DMS114 treated with DMSO at 0.1 percent for 48 hours (cell line): Measurements from ENCODE around the gene MYBBP1A.
"Not testable (repeated sequence)": the region's sequence is repeated elsewhere in the genome, so short reads cannot be mapped to it uniquely, and the experiment has no call there.

ENCODE experiments used
- DNase-seq: peaks from one replicate; lab custom pipeline; 2025; ENCODE audit not compliant: unreplicated experiment; lab: John Stamatoyannopoulos, UW

MYBBP1A gene

GRCh38 chr17:4554997-4555799, at the start of gene MYBBP1A:
Gene MYBBP1A (minus strand): TSS chr17:4555384. CDS start chr17:4555324, 60 bp downstream.
- peak; percentile 91 for DNase-seq

- not testable (repeated sequence) for DNase-seq
These were observed 49.6 kb upstream of the MYBBP1A start for GRCh38 chr17:4604736-4605135.

GRCh38 chr17:4604111-4604644, 49.0 kb upstream of the MYBBP1A start:
- no peak for DNase-seq

GRCh38 chr17:4602041-4602440, 46.9 kb upstream of the MYBBP1A start:
- DNase-seq = no peak

GRCh38 chr17:4601326-4601725, 46.1 kb upstream of the MYBBP1A start:
- DNase-seq = no peak

- DNase-seq = no peak
These were observed 45.4 kb upstream of the MYBBP1A start for GRCh38 chr17:4600563-4600962.

GRCh38 chr17:4599505-4600281, 44.5 kb upstream of the MYBBP1A start:
- no peak for DNase-seq

- no peak for DNase-seq
These were observed 43.8 kb upstream of the MYBBP1A start for GRCh38 chr17:4598776-4599504.

- no peak for DNase-seq
These were observed 42.8 kb upstream of the MYBBP1A start for GRCh38 chr17:4597975-4598374.

GRCh38 chr17:4596636-4597380, 41.6 kb upstream of the MYBBP1A start:
- DNase-seq = no peak

- DNase-seq = not testable (repeated sequence)
These were observed 40.6 kb upstream of the MYBBP1A start for GRCh38 chr17:4595685-4596342.

GRCh38 chr17:4594931-4595684, 39.9 kb upstream of the MYBBP1A start:
- no peak for DNase-seq

GRCh38 chr17:4594406-4594805, 39.2 kb upstream of the MYBBP1A start:
- no peak for DNase-seq

GRCh38 chr17:4593021-4593421, 37.8 kb upstream of the MYBBP1A start:
- DNase-seq = no peak

- no peak for DNase-seq
These were observed 37.2 kb upstream of the MYBBP1A start for GRCh38 chr17:4592240-4593005.

GRCh38 chr17:4591529-4591928, 36.3 kb upstream of the MYBBP1A start:
- DNase-seq = no peak

- DNase-seq = no peak
These were observed 35.8 kb upstream of the MYBBP1A start for GRCh38 chr17:4590981-4591453.

GRCh38 chr17:4590042-4590441, 34.9 kb upstream of the MYBBP1A start:
- not testable (repeated sequence) for DNase-seq
